ENCODE results near the gene CBR4. TPM values are rescaled to one million over a fixed set of nuclear protein-coding genes. Genes with fewer than 3 reads are reported as not detected.

Gene CBR4
- total and polyA plus RNA-seq, 2 experiments from 2014 or later, result 36.9 to 38.1 TPM

GRCh38 chr4:169058312-169058711 lies 48.3 kb upstream of the CBR4 start (continued):
- no peak for TF ChIP-seq CTCF (conservative IDR thresholded peaks at IDR 0.05; ENCODE audit: low read depth in 2 of 2)
- TF ChIP-seq EZH2 (IDR thresholded peaks at IDR 0.05; ENCODE audit: low read depth, unreplicated experiment), result no peak
- no peak for TF ChIP-seq NANOG (IDR thresholded peaks at IDR 0.05; ENCODE audit: borderline replicate concordance)
- TF ChIP-seq POLR2AphosphoS5 (IDR thresholded peaks at IDR 0.05; ENCODE audit: low read depth), result no peak
- TF ChIP-seq REST (IDR thresholded peaks at IDR 0.05; ENCODE audit: unreplicated experiment), result no peak
- TF ChIP-seq ZNF114 (CRISPR knock-in tag; IDR thresholded peaks at IDR 0.05), result no peak
- TF ChIP-seq CREB1 (CRISPR knock-in tag; IDR thresholded peaks at IDR 0.05; ENCODE audit: low read depth), result no peak
- no peak for TF ChIP-seq EZH2phosphoT487 (IDR thresholded peaks at IDR 0.05; ENCODE audit: unreplicated experiment)
- no peak for TF ChIP-seq STAT1 (IDR thresholded peaks at IDR 0.05; ENCODE audit: unreplicated experiment)
- no peak for TF ChIP-seq ETS1 (IDR thresholded peaks at IDR 0.05)
- TF ChIP-seq JUNB (IDR thresholded peaks at IDR 0.05; ENCODE audit: unreplicated experiment), result no peak

- ATAC-seq, result no peak
- no peak overlapping the region for H3K4me3 Mint-ChIP-seq
- no peaks in the 10 kb centered on the region for H3K79me2 ChIP-seq (replicated peaks; ENCODE audit: insufficient read depth)
- no peak overlapping the region for H2AFZ ChIP-seq
- H3K9me3 Mint-ChIP-seq, result no peaks in the 10 kb centered on the region
- H3K4me1 Mint-ChIP-seq, result peaks cover 9% of the 10 kb centered on the region
- H3K27me3 Mint-ChIP-seq (ENCODE audit: insufficient read depth, low read depth, poor library complexity), result peaks cover 4% of the 10 kb centered on the region
- no peak for DNase-seq (ENCODE audit: low spot score)
- no peaks in the 10 kb centered on the region for H3F3A ChIP-seq (replicated peaks; ENCODE audit: low read depth)
- H3K27ac Mint-ChIP-seq, result no peak overlapping the region
- H3K4me3 ChIP-seq, result no peak overlapping the region
- H3K4me1 ChIP-seq (ENCODE audit: insufficient read depth), result peaks cover 8% of the 10 kb centered on the region; the same call in 1 of the 2 replicates
- no peaks in the 10 kb centered on the region for H3K36me3 ChIP-seq (ENCODE audit: insufficient read depth)
- no peaks in the 10 kb centered on the region for H3K9me2 ChIP-seq (ENCODE audit: insufficient read depth)
- H3K27ac ChIP-seq (ENCODE audit: low read depth), result no peak overlapping the region
- H3K27me3 ChIP-seq (ENCODE audit: insufficient read depth), result no peaks in the 10 kb centered on the region
- no peaks in the 10 kb centered on the region for H4K20me1 ChIP-seq (replicated peaks; ENCODE audit: insufficient read depth)
- no peak overlapping the region for H3K4me2 ChIP-seq
- H3K36me3 Mint-ChIP-seq (ENCODE audit: low read depth), result no peaks in the 10 kb centered on the region
- TF ChIP-seq ZNF114 (CRISPR knock-in tag; IDR thresholded peaks at IDR 0.05) (no peak), REST (IDR thresholded peaks at IDR 0.05; ENCODE audit: unreplicated experiment) (no peak)
These were observed 44.8 kb upstream of the CBR4 start for GRCh38 chr4:169054879-169055278.

All from GM23338 (cell line).